ENCODE measurements around the gene FEZF1.

Gene FEZF1

GRCh38 chr7:122304319-122304975, at the start of gene FEZF1:
TSS of gene FEZF1 (minus strand) at chr7:122304750. CDS start at chr7:122304437, 313 bp downstream.
- TF ChIP-seq CTCF (IDR thresholded peaks at IDR 0.05; ENCODE audit: low read depth, low read length, missing control alignments), result no peak
- H3K4me3 ChIP-seq (ENCODE audit: low read depth, low read length), result no peak within 1 kb of the TSS
- no peak for DNase-seq (ENCODE audit: low read depth)

GRCh38 chr7:122352454-122352853, 47.9 kb upstream of the FEZF1 start:
- no peak for DNase-seq (ENCODE audit: low read depth)
- TF ChIP-seq CTCF (IDR thresholded peaks at IDR 0.05; ENCODE audit: low read depth, low read length, missing control alignments), result no peak

GRCh38 chr7:122350701-122351100, 46.2 kb upstream of the FEZF1 start:
- TF ChIP-seq CTCF (IDR thresholded peaks at IDR 0.05; ENCODE audit: low read depth, low read length, missing control alignments), result peak; percentile 1
- no peak for DNase-seq (ENCODE audit: low read depth)
- no peak overlapping the region for H3K4me3 ChIP-seq (ENCODE audit: low read depth, low read length)

More at GRCh38 chr7:122352454-122352853, 47.9 kb upstream of the FEZF1 start:
- H3K4me3 ChIP-seq (ENCODE audit: low read depth, low read length), result no peak overlapping the region

- no peak for DNase-seq (ENCODE audit: low read depth)
- no peak for TF ChIP-seq CTCF (IDR thresholded peaks at IDR 0.05; ENCODE audit: low read depth, low read length, missing control alignments)
- H3K4me3 ChIP-seq (ENCODE audit: low read depth, low read length), result no peak overlapping the region
Observed at GRCh38 chr7:122344303-122344620, 39.7 kb upstream of the FEZF1 start.

GRCh38 chr7:122343601-122344302, 39.2 kb upstream of the FEZF1 start:
- no peak overlapping the region for H3K4me3 ChIP-seq (ENCODE audit: low read depth, low read length)
- no peak for DNase-seq (ENCODE audit: low read depth)
- TF ChIP-seq CTCF (IDR thresholded peaks at IDR 0.05; ENCODE audit: low read depth, low read length, missing control alignments), result no peak

- no peak overlapping the region for H3K4me3 ChIP-seq (ENCODE audit: low read depth, low read length)
- no peak for DNase-seq (ENCODE audit: low read depth)
- TF ChIP-seq CTCF (IDR thresholded peaks at IDR 0.05; ENCODE audit: low read depth, low read length, missing control alignments), result no peak
Observed at GRCh38 chr7:122340427-122340826, 35.9 kb upstream of the FEZF1 start.
